Endothelial cell of umbilical vein (primary cell): ENCODE data around the gene NKAP. TPM values are rescaled to one million over a fixed set of nuclear protein-coding genes. Genes with fewer than 3 reads are reported as not detected.
A peak's percentile ranks its signal among the peaks of the same experiment; 100 is the strongest.

Source experiments
- BruUV-seq: library from RNA; stranded (reverse); fragments of 400-500 nt; replicated peaks from 2 replicates; lab custom pipeline; 2021; lab: Mats Ljungman, UMichigan
- CTCF ChIA-PET: fragments of 300-600, 350-600 bp; sonication (Branson Sonifier 250); formaldehyde crosslinking; loops from one replicate; lab custom pipeline; 2021; ENCODE audit warnings: antibody characterized with exemption, inconsistent platforms; lab: Charles Lee
- POLR2A ChIA-PET: fragments of 300-600, 350-600 bp; sonication (Branson Sonifier 250); formaldehyde crosslinking; loops from one replicate; lab custom pipeline; 2021; ENCODE audit warnings: antibody characterized with exemption, inconsistent platforms; lab: Charles Lee
- DNase-seq: peaks from one replicate; pipeline ENCODE4 v3.0.0-alpha.2; 2011; ENCODE audit warnings: low read depth, low spot score
- FAIRE-seq: peaks from 2 replicates; lab custom pipeline; 2011; peaks lifted over from hg19 to GRCh38; lab: Jason Lieb, UNC
- H2AFZ ChIP-seq: 2 replicates; pipeline ENCODE4 v1.6.0; 2012; ENCODE audit warnings: low read depth, low read length, control low read depth, inconsistent platforms
- H3K27ac ChIP-seq: 2 replicates; pipeline ENCODE4 v1.5.1; 2011; ENCODE audit warnings: low read depth, mild to moderate bottlenecking, control low read depth, low read length, moderate library complexity; ENCODE audit not compliant: insufficient read depth
- H3K27me3 ChIP-seq, 2 experiments: 2 replicates each; pipeline versions ENCODE4 v1.6.0 to v1.6.1; 2011; ENCODE audit warnings: low read length in 2 of 2, mixed read lengths in 1 of 2; ENCODE audit not compliant: control insufficient read depth in 2 of 2, insufficient read depth in 2 of 2
- H3K36me3 ChIP-seq, 2 experiments: 2 replicates in 1 of 2; 3 replicates in 1 of 2; pipeline ENCODE4 v1.5.1; 2011; ENCODE audit warnings: low read length in 2 of 2, mild to moderate bottlenecking in 1 of 2, moderate library complexity in 1 of 2; ENCODE audit not compliant: control insufficient read depth in 2 of 2, insufficient read depth in 2 of 2; ENCODE audit errors: extremely low read depth in 1 of 2
- H3K4me1 ChIP-seq: 3 replicates; pipeline ENCODE4 v1.5.1; 2011; ENCODE audit warnings: mild to moderate bottlenecking, low read length; ENCODE audit not compliant: control insufficient read depth, insufficient read depth; ENCODE audit errors: extremely low read depth
- H3K4me2 ChIP-seq: 2 replicates; pipeline ENCODE4 v1.6.1; 2011; ENCODE audit warnings: low read length, control low read depth, mixed read lengths; ENCODE audit not compliant: insufficient read depth
- H3K4me3 ChIP-seq, 3 experiments: fragments of 200-600 bp in 1 of 3; sonication (generic), shearing (Covaris generic) in 1 of 3; replicated peaks in 1 of 3; 2 replicates each; pipeline ENCODE4 v1.5.1; 2011 to 2016; ENCODE audit warnings: control low read depth in 3 of 3, low read length in 3 of 3, mild to moderate bottlenecking in 2 of 3, inconsistent platforms in 1 of 3, low read depth in 1 of 3, moderate library complexity in 1 of 3; ENCODE audit not compliant: insufficient read depth in 1 of 3
- H3K79me2 ChIP-seq: 2 replicates; pipeline ENCODE4 v1.6.0; 2012; ENCODE audit warnings: low read length, inconsistent platforms; ENCODE audit not compliant: control insufficient read depth, insufficient read depth
- H3K9ac ChIP-seq: replicated peaks from 2 replicates; pipeline ENCODE3; 2011; ENCODE audit warnings: low read length, control low read depth; ENCODE audit not compliant: insufficient read depth; ENCODE audit errors: extremely low read depth
- H3K9me1 ChIP-seq: replicated peaks from 3 replicates; pipeline ENCODE4 v1.6.0; 2011; ENCODE audit warnings: mild to moderate bottlenecking, low read length; ENCODE audit not compliant: control insufficient read depth, insufficient read depth; ENCODE audit errors: extremely low read depth
- H3K9me3 ChIP-seq: replicated peaks from 2 replicates; pipeline ENCODE4 v1.5.1; 2012; ENCODE audit warnings: low read length, inconsistent platforms; ENCODE audit not compliant: control insufficient read depth, insufficient read depth
- H4K20me1 ChIP-seq: replicated peaks from 2 replicates; pipeline ENCODE3; 2011; ENCODE audit warnings: mild to moderate bottlenecking, low read length; ENCODE audit not compliant: control insufficient read depth, insufficient read depth; ENCODE audit errors: extremely low read depth
- EZH2 ChIP-seq: IDR thresholded peaks from 2 replicates; pipeline ENCODE4 v1.6.1; 2012; ENCODE audit warnings: borderline replicate concordance, low read depth, mild to moderate bottlenecking, moderate library complexity, low read length, inconsistent platforms; ENCODE audit not compliant: severe bottlenecking
- FOS ChIP-seq: IDR thresholded peaks from 2 replicates; pipeline ENCODE4 v1.6.1; 2011; ENCODE audit warnings: mild to moderate bottlenecking, low read length, moderate library complexity, borderline replicate concordance; ENCODE audit not compliant: insufficient read depth
- GATA2 ChIP-seq: IDR thresholded peaks from 2 replicates; pipeline ENCODE4 v1.7.0; 2011; ENCODE audit warnings: low read depth, mild to moderate bottlenecking, moderate library complexity, mixed read lengths, low read length; ENCODE audit not compliant: insufficient read length, insufficient read depth
- POLR2A ChIP-seq: IDR thresholded peaks from 2 replicates; pipeline ENCODE4 v1.6.1; 2012; ENCODE audit warnings: low read depth, mild to moderate bottlenecking, control low read depth, low read length
- POLR2AphosphoS5 ChIP-seq: IDR thresholded peaks from 2 replicates; pipeline ENCODE4 v1.6.1; 2012; ENCODE audit warnings: low read depth, mild to moderate bottlenecking, control low read depth, low read length, moderate library complexity; ENCODE audit not compliant: insufficient read depth
- dilution Hi-C: fragments of 300-500 bp; cut with MboI; formaldehyde crosslinking; loops from one replicate; pipeline ENCODE4 v1.15.0; 2019; ENCODE audit warnings: low sequenced_read_pairs; ENCODE audit not compliant: extremely low pct_ligation_motif_present
- intact Hi-C: fragments of 100-400 bp; cut with micrococcal nuclease; formaldehyde crosslinking; loops from one replicate; pipeline ENCODE4 v1.10.0; 2022
- polyA plus RNA-seq, 4 experiments: library from polyadenylated mRNA; depleted of rRNA in 3 of 4; stranded (reverse) in 3 of 4; unstranded in 1 of 4; fragments of >200 nt; gene quantifications; 2 replicates each; pipeline versions ENCODE4 v1.2.1 to v1.2.3, GENCODE V29; 2011 to 2012; ENCODE audit warnings: missing spikeins in 1 of 4
- total RNA-seq: library from RNA; stranded (reverse); gene quantifications from 2 replicates; pipeline ENCODE4 v1.2.3, GENCODE V29; 2021
- TF ChIP-seq, protein P1 (sequence below), 2 donors: IDR thresholded peaks; 1 replicate in 1 of 2; 2 replicates in 1 of 2; pipeline ENCODE4 v1.5.1; 2011; ENCODE audit warnings: low read length in 2 of 2, mild to moderate bottlenecking in 2 of 2, moderate library complexity in 2 of 2, control low read depth in 1 of 2, inconsistent platforms in 1 of 2, low read depth in 1 of 2; ENCODE audit not compliant: insufficient read depth in 1 of 2; ENCODE audit errors: extremely low read depth in 1 of 2
- TF ChIP-seq, protein P2 (sequence below): IDR thresholded peaks from 2 replicates; pipeline ENCODE4 v1.6.1; 2011; ENCODE audit not compliant: insufficient read depth, insufficient read length

Gene NKAP
- total and polyA plus RNA-seq, 2 donors (not counting 3 experiments of a cell fraction or from before 2014, with no cell fraction given) = 2.2 to 8.0 TPM

DNA sequence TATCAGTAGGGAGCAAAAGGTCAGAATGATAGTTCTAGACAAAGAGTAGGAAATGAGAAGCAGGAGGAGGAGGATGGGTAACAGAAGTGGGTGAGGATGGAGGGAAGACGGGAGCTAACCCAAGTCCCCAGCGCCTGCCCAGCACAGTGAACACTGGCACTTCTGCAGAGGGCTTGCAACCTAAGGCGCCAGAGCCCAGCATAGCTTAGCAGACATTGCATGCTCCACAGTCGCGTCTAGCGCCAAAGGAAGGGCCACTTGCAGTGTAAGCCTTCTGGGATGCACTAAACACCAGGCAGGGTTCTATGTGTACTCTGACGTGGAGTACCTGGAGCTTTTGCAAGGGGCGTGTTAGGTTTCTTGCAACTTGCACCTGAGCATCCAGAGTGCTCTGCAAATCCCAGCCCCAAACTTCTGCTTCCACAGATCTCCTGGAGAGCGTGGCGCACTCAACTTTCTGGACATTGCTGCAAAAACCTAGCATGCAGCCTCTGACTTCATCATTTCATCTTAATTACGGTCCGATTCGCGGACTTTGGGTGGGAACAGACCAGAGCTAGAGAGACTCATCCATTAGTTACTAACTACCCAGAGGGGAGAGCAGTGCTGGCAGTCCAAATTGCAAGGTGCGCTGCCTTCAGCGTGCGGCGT lies 46.5 kb upstream of the NKAP start:
- POLR2A ChIA-PET = no interaction called here
- dilution Hi-C loops = no loop called here
- Histone ChIP-seq H3K4me2 (no peak overlapping the region), H3K9ac (no peak overlapping the region), H3K4me1 (no peaks in the 10 kb centered on the region), H3K27me3 (peaks cover 32 to 55% of the 10 kb centered on the region in 2 experiments), H3K4me3 (no peak overlapping the region), H3K79me2 (no peaks in the 10 kb centered on the region), H3K9me3 (no peaks in the 10 kb centered on the region), H3K9me1 (no peaks in the 10 kb centered on the region), H3K27ac (no peak overlapping the region), H4K20me1 (no peaks in the 10 kb centered on the region), H2AFZ (no peak overlapping the region), H3K36me3 (no peaks in the 10 kb centered on the region)
- peak; percentile 8 for TF ChIP-seq EZH2
- TF ChIP-seq GATA2 = no peak
- TF ChIP-seq, protein P1, sequence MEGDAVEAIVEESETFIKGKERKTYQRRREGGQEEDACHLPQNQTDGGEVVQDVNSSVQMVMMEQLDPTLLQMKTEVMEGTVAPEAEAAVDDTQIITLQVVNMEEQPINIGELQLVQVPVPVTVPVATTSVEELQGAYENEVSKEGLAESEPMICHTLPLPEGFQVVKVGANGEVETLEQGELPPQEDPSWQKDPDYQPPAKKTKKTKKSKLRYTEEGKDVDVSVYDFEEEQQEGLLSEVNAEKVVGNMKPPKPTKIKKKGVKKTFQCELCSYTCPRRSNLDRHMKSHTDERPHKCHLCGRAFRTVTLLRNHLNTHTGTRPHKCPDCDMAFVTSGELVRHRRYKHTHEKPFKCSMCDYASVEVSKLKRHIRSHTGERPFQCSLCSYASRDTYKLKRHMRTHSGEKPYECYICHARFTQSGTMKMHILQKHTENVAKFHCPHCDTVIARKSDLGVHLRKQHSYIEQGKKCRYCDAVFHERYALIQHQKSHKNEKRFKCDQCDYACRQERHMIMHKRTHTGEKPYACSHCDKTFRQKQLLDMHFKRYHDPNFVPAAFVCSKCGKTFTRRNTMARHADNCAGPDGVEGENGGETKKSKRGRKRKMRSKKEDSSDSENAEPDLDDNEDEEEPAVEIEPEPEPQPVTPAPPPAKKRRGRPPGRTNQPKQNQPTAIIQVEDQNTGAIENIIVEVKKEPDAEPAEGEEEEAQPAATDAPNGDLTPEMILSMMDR (IDR thresholded peaks at IDR 0.05; ENCODE audit: extremely low read depth in 1 of 2, insufficient read depth in 1 of 2, low read depth in 1 of 2, low read length in 2 of 2) = no peak
- TF ChIP-seq POLR2A = no peak
- intact Hi-C loops = no loop called here
- CTCF ChIA-PET = interaction anchor here (1.5 kb wide), 1 partner anchor 9 kb away, joined by 4 read pairs; no protein-coding TSS in a partner anchor
- DNase-seq (no peak), FAIRE-seq (no peak)
- no TSS peak for BruUV-seq

DNA sequence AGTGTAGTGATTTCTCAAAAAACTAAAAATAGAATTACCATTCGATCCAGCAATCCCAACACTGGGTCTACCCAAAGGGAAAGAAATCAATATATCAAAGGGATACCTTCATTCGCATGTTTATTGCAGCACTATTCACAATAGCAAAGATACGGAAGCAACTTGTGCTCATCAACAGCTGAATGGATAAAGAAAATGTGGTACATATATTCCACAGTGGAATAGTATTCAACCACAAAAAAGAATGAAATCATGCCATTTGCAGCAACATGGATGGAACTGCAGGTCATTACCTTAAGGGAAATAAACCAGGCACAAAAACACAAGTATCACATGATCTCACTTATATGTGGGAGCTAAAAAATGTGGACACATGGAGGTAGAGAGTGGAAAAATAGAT lies 42.7 kb upstream of the NKAP start:
- Histone ChIP-seq H3K4me3 (no peak overlapping the region), H3K27ac (no peak overlapping the region), H3K4me1 (no peaks in the 10 kb centered on the region), H4K20me1 (no peaks in the 10 kb centered on the region), H3K79me2 (no peaks in the 10 kb centered on the region), H3K9me3 (no peaks in the 10 kb centered on the region), H3K9ac (no peak overlapping the region), H3K9me1 (no peaks in the 10 kb centered on the region), H3K36me3 (no peaks in the 10 kb centered on the region), H2AFZ (no peak overlapping the region), H3K4me2 (no peak overlapping the region), H3K27me3 (peaks cover 17 to 22% of the 10 kb centered on the region in 2 experiments)
- no peak for DNase-seq
- FAIRE-seq = no peak
- BruUV-seq = no TSS peak
- intact Hi-C loops (no loop called here), dilution Hi-C loops (no loop called here)
- ChIA-PET POLR2A (no interaction called here), CTCF (no interaction called here)
- TF ChIP-seq, protein P2, sequence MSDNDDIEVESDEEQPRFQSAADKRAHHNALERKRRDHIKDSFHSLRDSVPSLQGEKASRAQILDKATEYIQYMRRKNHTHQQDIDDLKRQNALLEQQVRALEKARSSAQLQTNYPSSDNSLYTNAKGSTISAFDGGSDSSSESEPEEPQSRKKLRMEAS = no peak
- TF ChIP-seq POLR2AphosphoS5 (no peak), FOS (no peak), GATA2 (no peak), POLR2A (no peak)
- TF ChIP-seq, protein P1 (IDR thresholded peaks at IDR 0.05; ENCODE audit: extremely low read depth in 1 of 2, insufficient read depth in 1 of 2, low read depth in 1 of 2, low read length in 2 of 2) = no peak
